ENCODE data around the gene PRKCQ. TPM values are rescaled to one million over a fixed set of nuclear protein-coding genes. Genes with fewer than 3 reads are reported as not detected.

PRKCQ gene
- total RNA-seq, 3 donors from 2014 or later = 1.5 to 2.2 (median 1.6) TPM

DNA sequence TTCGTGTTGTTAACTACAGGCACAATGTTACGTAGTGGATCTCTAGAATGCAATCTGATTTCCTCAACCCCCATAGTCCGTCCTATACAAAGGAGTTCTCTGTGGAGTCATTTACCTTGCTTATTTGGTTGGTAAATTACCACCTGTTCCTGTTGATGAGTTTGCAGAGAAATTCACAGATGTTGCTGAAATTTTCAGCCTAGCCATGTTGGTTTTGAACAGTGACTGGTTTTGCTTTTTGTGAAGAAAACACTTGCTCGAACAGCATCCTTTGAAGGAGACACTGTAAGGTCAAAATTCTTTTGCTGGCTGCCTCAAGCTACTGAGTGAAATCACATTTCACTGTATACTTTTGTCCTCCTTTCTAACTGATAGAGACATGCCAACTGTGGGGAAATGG lies 15.4 kb upstream of the PRKCQ start:
- no peaks in the 10 kb centered on the region for H3K4me1 ChIP-seq (ENCODE audit: low read depth)
- no peaks in the 10 kb centered on the region for H3K36me3 ChIP-seq (ENCODE audit: low read depth)
- no peak overlapping the region for H3K4me3 ChIP-seq
- DNase-seq (no peak), ATAC-seq (no peak)
- intact Hi-C loops (cut with DNase I, micrococcal nuclease) = no loop called here
- no peaks in the 10 kb centered on the region for H3K9me3 ChIP-seq
- TF ChIP-seq, protein P1, sequence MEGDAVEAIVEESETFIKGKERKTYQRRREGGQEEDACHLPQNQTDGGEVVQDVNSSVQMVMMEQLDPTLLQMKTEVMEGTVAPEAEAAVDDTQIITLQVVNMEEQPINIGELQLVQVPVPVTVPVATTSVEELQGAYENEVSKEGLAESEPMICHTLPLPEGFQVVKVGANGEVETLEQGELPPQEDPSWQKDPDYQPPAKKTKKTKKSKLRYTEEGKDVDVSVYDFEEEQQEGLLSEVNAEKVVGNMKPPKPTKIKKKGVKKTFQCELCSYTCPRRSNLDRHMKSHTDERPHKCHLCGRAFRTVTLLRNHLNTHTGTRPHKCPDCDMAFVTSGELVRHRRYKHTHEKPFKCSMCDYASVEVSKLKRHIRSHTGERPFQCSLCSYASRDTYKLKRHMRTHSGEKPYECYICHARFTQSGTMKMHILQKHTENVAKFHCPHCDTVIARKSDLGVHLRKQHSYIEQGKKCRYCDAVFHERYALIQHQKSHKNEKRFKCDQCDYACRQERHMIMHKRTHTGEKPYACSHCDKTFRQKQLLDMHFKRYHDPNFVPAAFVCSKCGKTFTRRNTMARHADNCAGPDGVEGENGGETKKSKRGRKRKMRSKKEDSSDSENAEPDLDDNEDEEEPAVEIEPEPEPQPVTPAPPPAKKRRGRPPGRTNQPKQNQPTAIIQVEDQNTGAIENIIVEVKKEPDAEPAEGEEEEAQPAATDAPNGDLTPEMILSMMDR (IDR thresholded peaks at IDR 0.05) = no peak

DNA sequence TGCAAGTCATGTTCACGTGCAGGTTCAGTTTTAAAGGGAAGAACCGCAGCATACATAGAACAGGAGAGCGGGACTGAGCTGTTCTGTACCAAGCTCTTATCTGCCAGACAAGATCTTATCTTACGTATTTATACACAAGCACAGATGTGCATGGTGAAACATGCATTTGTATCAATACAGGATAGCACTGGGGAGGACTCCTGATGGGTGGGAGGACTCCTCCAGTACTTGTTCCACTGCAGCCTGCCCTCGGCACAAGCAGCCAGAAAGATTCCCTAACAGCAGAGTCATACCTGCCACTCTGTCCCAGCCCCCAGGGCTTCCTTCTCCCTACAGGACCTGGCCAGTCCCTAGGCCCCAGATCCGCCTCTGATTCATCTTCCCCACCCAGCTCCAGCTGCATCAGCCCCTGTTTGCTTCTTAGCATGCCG lies 13.2 kb upstream of the PRKCQ start:
- Histone ChIP-seq H3K9me3 (no peaks in the 10 kb centered on the region), H3K36me3 (ENCODE audit: low read depth) (no peaks in the 10 kb centered on the region), H3K4me3 (no peak overlapping the region), H3K4me1 (ENCODE audit: low read depth) (no peaks in the 10 kb centered on the region)
- intact Hi-C loops (cut with DNase I, micrococcal nuclease) = no loop called here
- no peak for ATAC-seq
- TF ChIP-seq, protein P1 (IDR thresholded peaks at IDR 0.05) = no peak
- DNase-seq = no peak

DNA sequence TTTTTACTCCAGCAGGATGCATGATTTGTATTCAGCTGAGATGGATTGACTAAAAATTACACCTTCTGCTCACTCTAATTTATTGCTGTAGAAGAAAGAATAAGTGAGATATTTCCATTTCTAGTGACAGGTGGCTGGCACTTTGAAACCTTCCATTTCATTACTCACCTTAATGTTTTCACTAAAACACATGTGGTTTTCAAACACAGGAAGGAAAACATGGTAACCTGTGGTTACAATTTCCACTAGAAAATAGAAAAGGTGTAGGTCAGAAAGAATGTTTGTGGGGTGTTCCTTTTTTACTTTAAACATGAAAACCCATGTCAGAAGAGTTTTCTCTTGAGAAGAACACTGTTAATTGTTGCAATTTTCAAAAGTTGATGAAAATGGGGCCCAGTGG lies 12.0 kb upstream of the PRKCQ start:
- Histone ChIP-seq H3K4me3 (no peak overlapping the region), H3K9me3 (no peaks in the 10 kb centered on the region), H3K4me1 (ENCODE audit: low read depth) (no peaks in the 10 kb centered on the region), H3K36me3 (ENCODE audit: low read depth) (no peaks in the 10 kb centered on the region)
- DNase-seq = no peak
- intact Hi-C loops (cut with DNase I, micrococcal nuclease) = no loop called here
- TF ChIP-seq, protein P1 (IDR thresholded peaks at IDR 0.05) = no peak
- peak; percentile 34 for ATAC-seq

DNA sequence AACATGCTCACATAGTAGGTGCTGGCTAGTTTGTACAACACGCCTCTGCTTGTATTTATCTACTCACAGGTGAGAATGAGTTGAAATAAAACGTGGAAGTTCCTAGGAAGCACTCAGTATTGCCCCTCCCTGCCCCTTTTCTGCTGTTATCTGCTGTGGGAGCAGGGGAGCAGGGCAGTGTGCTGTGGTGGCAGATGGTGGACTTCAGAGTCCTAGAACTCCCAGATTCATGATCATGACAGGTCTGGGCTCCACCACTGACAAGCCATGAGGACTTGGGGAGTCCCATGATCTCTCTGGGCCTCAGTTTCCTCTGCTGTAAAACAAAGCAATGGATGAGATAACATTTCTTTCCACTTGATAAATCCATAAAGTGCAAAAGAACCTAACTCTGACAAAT lies 11.6 kb upstream of the PRKCQ start:
- DNase-seq = no peak
- TF ChIP-seq, protein P1 (IDR thresholded peaks at IDR 0.05) = no peak
- intact Hi-C loops (cut with DNase I, micrococcal nuclease) = no loop called here
- no peak for ATAC-seq
- no peak overlapping the region for H3K4me3 ChIP-seq
- H3K4me1 ChIP-seq (ENCODE audit: low read depth) = no peaks in the 10 kb centered on the region
- no peaks in the 10 kb centered on the region for H3K9me3 ChIP-seq
- H3K36me3 ChIP-seq (ENCODE audit: low read depth) = no peaks in the 10 kb centered on the region

DNA sequence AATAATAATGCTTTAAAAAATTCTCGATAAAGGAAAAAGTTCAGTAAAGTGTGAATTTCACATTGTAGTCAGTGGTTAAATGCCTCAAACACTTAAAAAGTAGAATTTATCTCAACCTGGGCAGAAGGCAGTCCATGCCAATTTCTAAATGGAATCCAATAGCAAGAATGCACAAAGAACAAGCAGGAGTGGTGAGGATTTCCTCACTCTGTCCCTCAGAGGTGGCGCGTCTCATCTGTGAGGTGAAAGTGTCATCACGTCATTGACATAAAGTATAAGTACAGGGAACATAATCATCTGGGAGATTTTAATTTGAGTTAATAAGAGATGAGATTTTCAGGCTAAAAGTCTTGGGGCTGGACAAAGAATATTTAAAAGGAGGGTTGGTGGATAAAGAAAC lies 10.0 kb upstream of the PRKCQ start:
- no peak for ATAC-seq
- H3K4me1 ChIP-seq (ENCODE audit: low read depth) = no peaks in the 10 kb centered on the region
- intact Hi-C loops (cut with DNase I, micrococcal nuclease) = no loop called here
- DNase-seq = no peak
- TF ChIP-seq, protein P1 (IDR thresholded peaks at IDR 0.05) = no peak
- H3K4me3 ChIP-seq = no peak overlapping the region
- no peaks in the 10 kb centered on the region for H3K36me3 ChIP-seq (ENCODE audit: low read depth)
- no peaks in the 10 kb centered on the region for H3K9me3 ChIP-seq
